Breast epithelium (tissue), 3 donors: ENCODE results near the gene BGLAP.

Source experiments
- CTCF ChIP-seq, 3 donors: fragments of 450-650 bp; IDR thresholded peaks; one replicate each; pipeline ENCODE4 v1.5.1; 2016 to 2017; ENCODE audit warnings: antibody characterized with exemption in 3 of 3, mild to moderate bottlenecking in 3 of 3, moderate library complexity in 3 of 3
- POLR2A ChIP-seq: fragments of 450-650 bp; IDR thresholded peaks from one replicate; pipeline ENCODE4 v1.6.1; 2016; ENCODE audit warnings: antibody characterized with exemption, mild to moderate bottlenecking, moderate library complexity

GRCh38 chr1:156198831-156199349 lies 43.1 kb upstream of the BGLAP start:
- TF ChIP-seq POLR2A (no peak), CTCF (IDR thresholded peaks at IDR 0.05) (no peak)
